ENCODE data around the gene RSPH6A.
"Not testable (repeated sequence)": the region's sequence is repeated elsewhere in the genome, so short reads cannot be mapped to it uniquely, and the experiment has no call there.

Gene RSPH6A

DNA sequence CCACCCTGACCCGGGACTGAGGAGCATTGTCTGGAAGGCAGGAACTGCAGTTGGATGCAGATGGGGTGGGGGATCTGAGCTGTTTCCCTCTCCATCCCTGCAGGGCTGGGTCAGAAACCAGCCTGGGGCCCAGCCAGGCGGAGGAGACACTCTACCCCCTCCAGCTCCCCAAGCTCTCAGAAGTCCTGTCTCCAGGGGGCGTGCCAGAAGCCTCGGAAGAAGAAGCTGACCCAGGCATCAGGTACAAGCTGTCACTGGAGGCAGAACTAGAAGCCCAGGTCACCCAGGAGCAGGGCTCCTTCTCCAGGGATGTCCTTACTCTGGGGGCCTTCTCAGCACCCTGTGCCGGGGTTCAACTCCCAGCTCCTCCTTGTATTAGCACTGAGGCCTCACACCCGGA lies 61.6 kb downstream of the RSPH6A start:
- no peak for DNase-seq
- Histone ChIP-seq H3K27me3 (replicated peaks; ENCODE audit: control insufficient read depth, insufficient read depth, low read length, poor library complexity, severe bottlenecking) (no peaks in the 10 kb centered on the region), H3K9me3 (ENCODE audit: control insufficient read depth, low read length) (no peaks in the 10 kb centered on the region), H3K4me1 (ENCODE audit: control insufficient read depth, insufficient read depth, low read length, poor library complexity, severe bottlenecking) (no peaks in the 10 kb centered on the region), H3K36me3 (ENCODE audit: control insufficient read depth, insufficient read depth, low read length) (no peaks in the 10 kb centered on the region), H3K27ac (ENCODE audit: insufficient read depth, low read length, poor library complexity, severe bottlenecking) (no peak overlapping the region), H3K4me3 (ENCODE audit: insufficient read depth, low read depth, low read length, poor library complexity, severe bottlenecking) (no peak overlapping the region)

DNA sequence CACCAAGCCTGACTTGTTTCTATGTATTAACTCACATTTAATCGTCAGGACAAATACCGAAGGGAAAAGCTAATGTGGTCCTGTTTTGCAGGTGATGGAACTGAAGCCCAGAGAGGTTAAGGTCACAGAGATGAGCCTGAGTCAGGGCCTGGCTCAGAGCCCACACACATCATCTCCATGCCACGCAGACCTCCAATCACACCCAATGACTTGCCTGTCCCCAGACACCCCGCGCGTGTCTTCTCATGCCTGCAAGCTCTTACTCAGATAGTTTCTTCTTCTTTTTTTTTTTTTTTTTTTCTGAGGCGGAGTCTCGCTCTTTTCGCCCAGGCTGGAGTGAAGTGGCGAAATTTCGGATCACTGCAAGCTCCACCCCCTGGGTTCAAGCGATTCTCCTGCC lies 62.5 kb downstream of the RSPH6A start:
- H3K4me1 ChIP-seq (ENCODE audit: control insufficient read depth, insufficient read depth, low read length, poor library complexity, severe bottlenecking): no peaks in the 10 kb centered on the region
- H3K4me3 ChIP-seq (ENCODE audit: insufficient read depth, low read depth, low read length, poor library complexity, severe bottlenecking): no peak overlapping the region
- no peaks in the 10 kb centered on the region for H3K36me3 ChIP-seq (ENCODE audit: control insufficient read depth, insufficient read depth, low read length)
- DNase-seq: no peak
- no peak overlapping the region for H3K27ac ChIP-seq (ENCODE audit: insufficient read depth, low read length, poor library complexity, severe bottlenecking)
- H3K9me3 ChIP-seq (ENCODE audit: control insufficient read depth, low read length): no peaks in the 10 kb centered on the region
- no peaks in the 10 kb centered on the region for H3K27me3 ChIP-seq (replicated peaks; ENCODE audit: control insufficient read depth, insufficient read depth, low read length, poor library complexity, severe bottlenecking)

GRCh38 chr19:45751483-45751882 lies 63.6 kb downstream of the RSPH6A start:
- not testable (repeated sequence) for H3K4me3 ChIP-seq (ENCODE audit: insufficient read depth, low read depth, low read length, poor library complexity, severe bottlenecking); H3K27me3 ChIP-seq (replicated peaks; ENCODE audit: control insufficient read depth, insufficient read depth, low read length, poor library complexity, severe bottlenecking); H3K27ac ChIP-seq (ENCODE audit: insufficient read depth, low read length, poor library complexity, severe bottlenecking); H3K36me3 ChIP-seq (ENCODE audit: control insufficient read depth, insufficient read depth, low read length); DNase-seq; H3K4me1 ChIP-seq (ENCODE audit: control insufficient read depth, insufficient read depth, low read length, poor library complexity, severe bottlenecking); H3K9me3 ChIP-seq (ENCODE audit: control insufficient read depth, low read length)

GRCh38 chr19:45747513-45747912 lies 67.6 kb downstream of the RSPH6A start:
- H3K27ac ChIP-seq (ENCODE audit: insufficient read depth, low read length, poor library complexity, severe bottlenecking): no peak overlapping the region
- H3K36me3 ChIP-seq (ENCODE audit: control insufficient read depth, insufficient read depth, low read length): no peaks in the 10 kb centered on the region
- no peak for DNase-seq
- no peaks in the 10 kb centered on the region for H3K4me1 ChIP-seq (ENCODE audit: control insufficient read depth, insufficient read depth, low read length, poor library complexity, severe bottlenecking)
- H3K4me3 ChIP-seq (ENCODE audit: insufficient read depth, low read depth, low read length, poor library complexity, severe bottlenecking): no peak overlapping the region
- H3K9me3 ChIP-seq (ENCODE audit: control insufficient read depth, low read length): no peaks in the 10 kb centered on the region
- no peaks in the 10 kb centered on the region for H3K27me3 ChIP-seq (replicated peaks; ENCODE audit: control insufficient read depth, insufficient read depth, low read length, poor library complexity, severe bottlenecking)

- DNase-seq: no peak
- Histone ChIP-seq H3K36me3 (ENCODE audit: control insufficient read depth, insufficient read depth, low read length) (no peaks in the 10 kb centered on the region), H3K9me3 (ENCODE audit: control insufficient read depth, low read length) (no peaks in the 10 kb centered on the region), H3K4me1 (ENCODE audit: control insufficient read depth, insufficient read depth, low read length, poor library complexity, severe bottlenecking) (no peaks in the 10 kb centered on the region), H3K4me3 (ENCODE audit: insufficient read depth, low read depth, low read length, poor library complexity, severe bottlenecking) (no peak overlapping the region), H3K27ac (ENCODE audit: insufficient read depth, low read length, poor library complexity, severe bottlenecking) (no peak overlapping the region), H3K27me3 (replicated peaks; ENCODE audit: control insufficient read depth, insufficient read depth, low read length, poor library complexity, severe bottlenecking) (no peaks in the 10 kb centered on the region)
These were observed 68.2 kb downstream of the RSPH6A start for GRCh38 chr19:45746866-45747265.
